A204.1 (cell line): ENCODE data around the gene NBL1.

ENCODE experiments used
- FAIRE-seq: peaks from 2 replicates; lab custom pipeline; 2012; peaks lifted over from hg19 to GRCh38; lab: Jason Lieb, UNC

NBL1 gene

GRCh38 chr1:19646377-19647319, 2.5 kb downstream of the NBL1 start:
- FAIRE-seq, result no peak

- FAIRE-seq, result no peak
Measured at GRCh38 chr1:19647643-19648042, 3.5 kb downstream of the NBL1 start.

- FAIRE-seq, result no peak
Measured at GRCh38 chr1:19648239-19648638, 4.1 kb downstream of the NBL1 start.

DNA sequence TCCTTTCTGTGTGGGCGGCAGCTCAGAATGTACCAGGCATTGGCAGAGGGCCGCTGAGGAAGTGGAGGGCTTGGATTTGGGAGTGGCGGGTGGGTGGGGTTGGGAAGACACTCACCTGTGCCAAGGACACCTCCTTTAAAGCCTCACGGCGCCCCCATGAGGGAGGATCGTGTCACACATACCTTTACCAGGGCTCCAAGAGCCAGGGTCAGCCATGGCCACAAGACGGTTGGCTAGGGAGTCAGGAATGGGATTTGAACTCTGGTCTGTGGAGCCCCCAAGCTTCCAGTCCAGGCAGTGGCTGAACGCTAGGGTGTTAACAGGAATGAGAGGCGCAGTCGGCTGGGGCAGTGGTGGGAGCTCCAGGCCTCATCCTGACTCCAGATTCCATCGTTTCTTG, 4.6 kb downstream of the NBL1 start:
- no peak for FAIRE-seq

- FAIRE-seq, result no peak
Measured at GRCh38 chr1:19650416-19651140, 6.5 kb downstream of the NBL1 start.

DNA sequence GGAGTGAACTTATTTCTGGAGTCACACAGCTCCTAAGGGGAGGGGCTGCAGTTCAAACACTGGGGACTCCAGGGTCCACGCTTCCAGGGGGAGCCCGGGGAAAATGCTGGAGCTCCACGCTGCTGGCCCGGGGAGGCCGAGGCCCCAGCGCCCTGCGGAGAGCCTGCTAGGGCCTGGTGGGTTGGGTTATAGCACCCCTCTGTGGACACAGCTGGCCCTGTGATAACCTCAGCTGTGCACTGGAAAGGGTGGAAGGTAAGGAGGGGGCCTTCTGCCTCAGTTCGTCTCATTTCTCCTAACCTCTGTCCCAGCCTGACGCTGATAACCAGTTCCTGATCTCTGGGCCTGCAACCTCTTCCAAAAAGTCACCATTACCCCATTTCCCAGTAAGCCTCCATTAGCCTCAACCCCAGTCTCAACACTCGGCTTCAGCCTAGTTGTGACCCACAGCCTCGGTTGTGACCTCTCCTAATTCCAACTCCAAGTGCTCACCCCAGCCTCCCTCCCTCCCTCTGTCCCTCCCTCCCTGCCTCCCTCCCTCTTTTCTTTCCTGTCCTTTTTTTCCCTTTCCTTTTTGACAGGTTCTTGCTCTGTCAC, 7.1 kb downstream of the NBL1 start:
- FAIRE-seq, result no peak

- FAIRE-seq, result no peak
Measured at GRCh38 chr1:19654386-19654785, 10.3 kb downstream of the NBL1 start.

GRCh38 chr1:19654886-19655717, 11.0 kb downstream of the NBL1 start:
- no peak for FAIRE-seq

DNA sequence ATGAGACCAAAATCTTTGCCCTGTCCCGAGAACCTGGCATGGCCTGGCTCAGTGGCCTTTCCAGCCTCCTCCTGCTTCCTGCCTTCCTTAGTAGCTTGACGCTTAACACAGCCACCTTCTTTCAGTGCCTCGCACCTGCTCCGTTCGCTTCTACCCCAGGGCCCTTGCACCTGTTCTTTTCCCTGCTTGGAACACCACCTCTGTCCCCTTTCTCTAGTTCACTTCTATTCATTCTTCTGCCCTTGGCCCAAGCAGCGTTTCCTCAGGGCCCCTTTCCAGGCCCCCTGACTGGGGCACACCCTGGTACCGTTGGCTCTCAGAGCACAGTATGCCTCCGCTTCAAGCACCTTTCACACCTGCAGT, 11.6 kb downstream of the NBL1 start:
- no peak for FAIRE-seq

DNA sequence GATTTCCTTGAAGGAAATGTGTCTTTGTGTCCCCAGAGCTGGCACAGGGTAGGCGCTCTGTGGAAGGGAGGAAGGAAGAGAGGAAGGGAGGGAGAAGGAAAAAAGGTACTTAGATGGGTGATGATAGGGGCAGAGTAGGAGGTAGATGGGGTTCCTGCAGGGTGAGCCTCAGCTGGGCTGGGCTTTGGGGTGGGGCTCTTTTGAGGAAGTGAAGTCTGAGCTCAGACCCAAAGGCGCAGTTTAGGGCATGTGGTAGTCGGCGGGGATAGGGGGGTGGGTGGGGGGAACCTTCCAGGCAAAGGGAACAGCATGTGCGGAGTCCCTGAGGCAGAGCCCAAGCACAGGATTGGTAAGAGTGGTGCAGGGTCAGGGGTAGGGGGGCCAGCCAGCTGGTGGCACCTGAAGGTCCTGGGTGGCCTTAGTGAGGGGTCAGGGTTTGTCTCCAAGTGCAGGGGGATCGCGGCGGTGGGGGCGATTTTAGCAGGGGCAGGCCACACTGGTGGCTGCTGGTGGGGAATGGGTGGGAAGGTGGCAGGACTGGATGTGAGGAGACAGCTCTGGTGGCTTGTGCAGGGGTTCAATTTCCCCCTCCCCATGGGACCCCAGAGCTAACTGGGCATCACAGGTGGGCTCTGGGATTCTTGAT, 12.1 kb downstream of the NBL1 start:
- FAIRE-seq, result no peak

DNA sequence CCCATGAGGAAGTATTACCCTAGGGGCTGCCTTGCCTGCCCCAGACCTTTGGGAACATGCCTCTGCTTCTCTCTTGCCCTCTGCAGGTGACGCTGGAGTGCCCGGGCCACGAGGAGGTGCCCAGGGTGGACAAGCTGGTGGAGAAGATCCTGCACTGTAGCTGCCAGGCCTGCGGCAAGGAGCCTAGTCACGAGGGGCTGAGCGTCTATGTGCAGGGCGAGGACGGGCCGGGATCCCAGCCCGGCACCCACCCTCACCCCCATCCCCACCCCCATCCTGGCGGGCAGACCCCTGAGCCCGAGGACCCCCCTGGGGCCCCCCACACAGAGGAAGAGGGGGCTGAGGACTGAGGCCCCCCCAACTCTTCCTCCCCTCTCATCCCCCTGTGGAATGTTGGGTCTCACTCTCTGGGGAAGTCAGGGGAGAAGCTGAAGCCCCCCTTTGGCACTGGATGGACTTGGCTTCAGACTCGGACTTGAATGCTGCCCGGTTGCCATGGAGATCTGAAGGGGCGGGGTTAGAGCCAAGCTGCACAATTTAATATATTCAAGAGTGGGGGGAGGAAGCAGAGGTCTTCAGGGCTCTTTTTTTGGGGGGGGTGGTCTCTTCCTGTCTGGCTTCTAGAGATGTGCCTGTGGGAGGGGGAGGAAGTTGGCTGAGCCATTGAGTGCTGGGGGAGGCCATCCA, 12.8 kb downstream of the NBL1 start:
- no peak for FAIRE-seq

- no peak for FAIRE-seq
Measured at GRCh38 chr1:19657511-19657910, 13.4 kb downstream of the NBL1 start.

DNA sequence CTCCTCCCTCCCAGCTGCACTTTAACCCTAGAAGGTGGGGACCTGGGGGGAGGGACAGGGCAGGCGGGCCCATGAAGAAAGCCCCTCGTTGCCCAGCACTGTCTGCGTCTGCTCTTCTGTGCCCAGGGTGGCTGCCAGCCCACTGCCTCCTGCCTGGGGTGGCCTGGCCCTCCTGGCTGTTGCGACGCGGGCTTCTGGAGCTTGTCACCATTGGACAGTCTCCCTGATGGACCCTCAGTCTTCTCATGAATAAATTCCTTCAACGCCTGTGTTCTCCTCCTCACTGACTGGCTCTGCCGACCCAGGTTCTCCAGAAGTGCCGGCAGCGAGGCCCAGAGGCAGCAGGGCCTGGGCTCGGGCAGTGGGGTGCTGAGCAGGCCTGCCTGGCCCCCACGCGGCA, 14.1 kb downstream of the NBL1 start:
- FAIRE-seq, result no peak

- peak; percentile 95 for FAIRE-seq
Measured at GRCh38 chr1:19661721-19662228, 17.7 kb downstream of the NBL1 start.

DNA sequence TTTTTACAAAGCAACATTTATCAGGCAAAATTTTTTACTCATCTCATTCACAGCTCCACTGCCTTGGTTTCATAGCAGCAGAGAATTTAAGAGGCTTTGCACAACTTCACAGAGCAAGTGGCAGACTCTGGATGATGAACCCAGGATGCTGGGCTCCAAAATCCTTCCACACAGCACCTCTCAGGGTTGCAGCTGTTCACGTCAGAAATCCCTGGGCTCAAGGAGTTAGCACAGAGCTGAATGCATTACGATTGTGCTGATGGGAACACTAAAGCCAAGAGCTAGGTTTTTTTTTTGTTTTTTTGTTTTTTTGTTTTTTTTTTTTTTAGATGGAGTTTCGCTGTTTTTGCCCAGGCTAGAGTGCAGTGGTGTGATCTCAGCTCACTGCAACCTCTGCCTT, 18.2 kb downstream of the NBL1 start:
- no peak for FAIRE-seq

GRCh38 chr1:19664453-19665185, 20.5 kb downstream of the NBL1 start, which contains the start of gene HTR6:
Gene HTR6, plus strand, starts transcription at chr1:19664875. Its CDS starts 879 bp downstream, at chr1:19665754.
- no peak for FAIRE-seq

GRCh38 chr1:19665186-19665495, 21.0 kb downstream of the NBL1 start:
- no peak for FAIRE-seq

DNA sequence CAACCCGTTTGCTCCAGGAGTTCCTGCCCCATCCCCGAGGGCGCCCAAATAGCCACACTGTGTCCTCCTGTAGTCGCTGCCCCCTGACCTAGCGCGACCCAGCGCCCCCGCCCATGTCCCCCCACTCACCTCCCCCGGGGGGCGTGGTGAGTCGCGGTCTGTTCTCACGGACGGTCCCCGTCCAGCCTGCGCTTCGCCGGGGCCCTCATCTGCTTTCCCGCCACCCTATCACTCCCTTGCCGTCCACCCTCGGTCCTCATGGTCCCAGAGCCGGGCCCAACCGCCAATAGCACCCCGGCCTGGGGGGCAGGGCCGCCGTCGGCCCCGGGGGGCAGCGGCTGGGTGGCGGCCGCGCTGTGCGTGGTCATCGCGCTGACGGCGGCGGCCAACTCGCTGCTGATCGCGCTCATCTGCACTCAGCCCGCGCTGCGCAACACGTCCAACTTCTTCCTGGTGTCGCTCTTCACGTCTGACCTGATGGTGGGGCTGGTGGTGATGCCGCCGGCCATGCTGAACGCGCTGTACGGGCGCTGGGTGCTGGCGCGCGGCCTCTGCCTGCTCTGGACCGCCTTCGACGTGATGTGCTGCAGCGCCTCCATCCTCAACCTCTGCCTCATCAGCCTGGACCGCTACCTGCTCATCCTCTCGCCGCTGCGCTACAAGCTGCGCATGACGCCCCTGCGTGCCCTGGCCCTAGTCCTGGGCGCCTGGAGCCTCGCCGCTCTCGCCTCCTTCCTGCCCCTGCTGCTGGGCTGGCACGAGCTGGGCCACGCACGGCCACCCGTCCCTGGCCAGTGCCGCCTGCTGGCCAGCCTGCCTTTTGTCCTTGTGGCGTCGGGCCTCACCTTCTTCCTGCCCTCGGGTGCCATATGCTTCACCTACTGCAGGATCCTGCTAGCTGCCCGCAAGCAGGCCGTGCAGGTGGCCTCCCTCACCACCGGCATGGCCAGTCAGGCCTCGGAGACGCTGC, 21.7 kb downstream of the NBL1 start:
- FAIRE-seq, result no peak

GRCh38 chr1:19668888-19669287, 24.8 kb downstream of the NBL1 start:
- no peak for FAIRE-seq
